Measurements from ENCODE around the gene RERE. TPM values are rescaled to one million over a fixed set of nuclear protein-coding genes. Genes with fewer than 3 reads are reported as not detected.
"Not testable (repeated sequence)": the region's sequence is repeated elsewhere in the genome, so short reads cannot be mapped to it uniquely, and the experiment has no call there.

RERE gene
- total RNA-seq, 1 donor, result 27.0 TPM

DNA sequence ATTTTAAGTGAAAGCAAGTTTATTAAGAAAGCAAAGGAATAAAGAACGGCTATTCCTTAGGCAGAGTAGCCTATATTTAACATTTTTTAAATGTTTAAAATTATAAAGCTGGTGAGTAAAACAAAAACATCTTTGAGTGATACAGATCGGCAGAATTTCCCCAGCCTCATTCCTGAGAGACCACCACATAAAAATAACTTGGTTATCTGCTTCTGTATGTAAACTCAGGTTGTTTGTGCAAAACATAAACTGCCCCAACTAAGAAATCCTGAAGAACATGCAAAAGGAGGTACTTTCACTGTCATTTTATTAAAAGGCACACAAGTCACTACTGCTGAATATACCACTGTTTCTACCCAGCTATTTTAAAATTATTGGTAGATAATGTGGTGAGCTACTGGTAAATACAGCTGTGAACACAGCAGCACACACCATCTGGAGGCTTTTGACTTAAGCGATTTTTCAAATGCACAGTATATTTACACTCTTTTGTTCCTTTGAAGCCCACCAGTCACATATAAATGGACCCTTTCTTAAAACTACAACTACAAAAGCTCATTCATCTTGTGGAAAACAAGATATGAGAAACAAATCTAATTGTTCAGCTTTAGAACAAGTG lies 119.3 kb downstream of the RERE start:
- no peak for DNase-seq (ENCODE audit: low read depth)
- no peak for TF ChIP-seq CTCF (IDR thresholded peaks at IDR 0.05; ENCODE audit: insufficient read depth, low read length)
- H3K4me3 ChIP-seq (ENCODE audit: low read depth, low read length), result no peak overlapping the region

GRCh38 chr1:8695442-8695841 lies 122.0 kb downstream of the RERE start:
- not testable (repeated sequence) for DNase-seq (ENCODE audit: low read depth); H3K4me3 ChIP-seq (ENCODE audit: low read depth, low read length)

- no peak overlapping the region for H3K4me3 ChIP-seq (ENCODE audit: low read depth, low read length)
- DNase-seq (ENCODE audit: low read depth), result no peak
- no peak for TF ChIP-seq CTCF (IDR thresholded peaks at IDR 0.05; ENCODE audit: insufficient read depth, low read length)
These were observed 124.3 kb downstream of the RERE start for GRCh38 chr1:8693107-8693506.

DNA sequence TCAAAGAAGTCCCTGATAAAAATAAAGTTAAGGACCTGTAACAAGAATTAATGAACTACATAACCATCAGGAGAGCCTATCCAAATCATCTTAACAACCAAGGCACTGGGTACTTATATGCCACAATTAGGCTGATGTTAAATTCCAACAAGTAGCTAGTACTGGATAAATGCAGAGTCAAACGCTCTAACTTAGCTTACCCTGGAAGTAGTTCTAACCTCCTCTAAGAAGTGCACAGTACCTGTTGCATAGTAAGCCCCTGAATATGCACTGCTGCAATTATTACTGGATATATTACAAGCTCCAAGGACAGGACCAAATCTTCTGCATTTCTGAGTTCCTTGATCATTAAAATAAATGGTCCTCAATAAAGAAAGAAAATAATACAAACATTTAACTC lies 125.8 kb downstream of the RERE start:
- H3K4me3 ChIP-seq (ENCODE audit: low read depth, low read length), result no peak overlapping the region

GRCh38 chr1:8690253-8690525 lies 127.3 kb downstream of the RERE start:
- TF ChIP-seq CTCF (IDR thresholded peaks at IDR 0.05; ENCODE audit: insufficient read depth, low read length), result no peak
- H3K4me3 ChIP-seq (ENCODE audit: low read depth, low read length), result no peak overlapping the region
- DNase-seq (ENCODE audit: low read depth), result no peak

More for the DNA sequence above, 125.8 kb downstream of the RERE start:
- no peak for TF ChIP-seq CTCF (IDR thresholded peaks at IDR 0.05; ENCODE audit: insufficient read depth, low read length)
- no peak for DNase-seq (ENCODE audit: low read depth)

- no peak for DNase-seq (ENCODE audit: low read depth)
- no peak overlapping the region for H3K4me3 ChIP-seq (ENCODE audit: low read depth, low read length)
- no peak for TF ChIP-seq CTCF (IDR thresholded peaks at IDR 0.05; ENCODE audit: insufficient read depth, low read length)
These were observed 127.8 kb downstream of the RERE start for GRCh38 chr1:8689431-8690252.

- no peak for TF ChIP-seq CTCF (IDR thresholded peaks at IDR 0.05; ENCODE audit: insufficient read depth, low read length)
- no peak for DNase-seq (ENCODE audit: low read depth)
- H3K4me3 ChIP-seq (ENCODE audit: low read depth, low read length), result no peak overlapping the region
These were observed 129.9 kb downstream of the RERE start for GRCh38 chr1:8687538-8687937.

Measured in fibroblast of the aortic adventitia (primary cell).